HEK293T (cell line): ENCODE data around the gene SLC12A5.

Experiments used
- CTCF ChIA-PET: fragments of 350-600 bp; formaldehyde crosslinking; extraction: SDS; loops from one replicate; lab custom pipeline; 2021; ENCODE audit warnings: antibody characterized with exemption, inconsistent platforms; lab: Yijun Ruan, JAX
- POLR2A ChIA-PET: fragments of 350-600 bp; formaldehyde crosslinking; extraction: SDS; loops from one replicate; lab custom pipeline; 2020; ENCODE audit warnings: antibody characterized with exemption, inconsistent platforms; lab: Yijun Ruan, JAX
- DNase-seq: peaks from one replicate; pipeline ENCODE4 v3.0.0; 2012; ENCODE audit warnings: mixed read lengths; ENCODE audit errors: extremely low spot score
- ARNT ChIP-seq: fragments of 450-650 bp; IDR thresholded peaks from 2 replicates; pipeline ENCODE4 v1.6.1; 2017; ENCODE audit warnings: mild to moderate bottlenecking
- BHLHE40 ChIP-seq: fragments of 450-650 bp; IDR thresholded peaks from 2 replicates; pipeline ENCODE4 v1.6.1; 2016; ENCODE audit warnings: mild to moderate bottlenecking, moderate library complexity, borderline replicate concordance
- CTBP1 ChIP-seq: fragments of 450-650 bp; IDR thresholded peaks from 2 replicates; pipeline ENCODE4 v1.6.1; 2016; ENCODE audit warnings: borderline replicate concordance
- ELF4 ChIP-seq: fragments of 450-650 bp; IDR thresholded peaks from 2 replicates; pipeline ENCODE4 v1.6.1; 2017; ENCODE audit warnings: antibody characterized with exemption
- FOXA1 ChIP-seq: fragments of 450-650 bp; IDR thresholded peaks from 2 replicates; pipeline ENCODE4 v1.6.1; 2016; ENCODE audit warnings: mild to moderate bottlenecking
- FOXK2 ChIP-seq: fragments of 450-650 bp; IDR thresholded peaks from 2 replicates; pipeline ENCODE4 v1.6.1; 2016; ENCODE audit warnings: mild to moderate bottlenecking
- FOXM1 ChIP-seq: fragments of 450-650 bp; IDR thresholded peaks from 2 replicates; pipeline ENCODE4 v1.6.1; 2017; ENCODE audit warnings: mild to moderate bottlenecking, borderline replicate concordance
- HDGF ChIP-seq: fragments of 450-650 bp; IDR thresholded peaks from 2 replicates; pipeline ENCODE4 v1.6.1; 2017; ENCODE audit warnings: antibody characterized with exemption, borderline replicate concordance
- L3MBTL2 ChIP-seq: fragments of 450-650 bp; conservative IDR thresholded peaks from 2 replicates; pipeline ENCODE4 v1.6.1; 2016; ENCODE audit warnings: mild to moderate bottlenecking
- LEF1 ChIP-seq: fragments of 450-650 bp; IDR thresholded peaks from 2 replicates; pipeline ENCODE4 v1.6.1; 2017; ENCODE audit warnings: mild to moderate bottlenecking, borderline replicate concordance
- NFRKB ChIP-seq: fragments of 450-650 bp; IDR thresholded peaks from 2 replicates; pipeline ENCODE4 v1.6.1; 2016; ENCODE audit warnings: mild to moderate bottlenecking, moderate library complexity
- SP1 ChIP-seq: fragments of 450-650 bp; IDR thresholded peaks from 2 replicates; pipeline ENCODE4 v1.6.1; 2017
- SUZ12 ChIP-seq: fragments of 450-650 bp; IDR thresholded peaks from 2 replicates; pipeline ENCODE4 v1.6.1; 2016; ENCODE audit warnings: mild to moderate bottlenecking
- TARDBP ChIP-seq: fragments of 450-650 bp; IDR thresholded peaks from 2 replicates; pipeline ENCODE4 v1.6.1; 2016
- ZNF384 ChIP-seq: fragments of 450-650 bp; IDR thresholded peaks from 2 replicates; pipeline ENCODE4 v1.6.1; 2016
- TF ChIP-seq, protein P1 (sequence below): fragments of 450-650 bp; IDR thresholded peaks from 2 replicates; pipeline ENCODE4 v1.6.1; 2016

Gene SLC12A5

DNA sequence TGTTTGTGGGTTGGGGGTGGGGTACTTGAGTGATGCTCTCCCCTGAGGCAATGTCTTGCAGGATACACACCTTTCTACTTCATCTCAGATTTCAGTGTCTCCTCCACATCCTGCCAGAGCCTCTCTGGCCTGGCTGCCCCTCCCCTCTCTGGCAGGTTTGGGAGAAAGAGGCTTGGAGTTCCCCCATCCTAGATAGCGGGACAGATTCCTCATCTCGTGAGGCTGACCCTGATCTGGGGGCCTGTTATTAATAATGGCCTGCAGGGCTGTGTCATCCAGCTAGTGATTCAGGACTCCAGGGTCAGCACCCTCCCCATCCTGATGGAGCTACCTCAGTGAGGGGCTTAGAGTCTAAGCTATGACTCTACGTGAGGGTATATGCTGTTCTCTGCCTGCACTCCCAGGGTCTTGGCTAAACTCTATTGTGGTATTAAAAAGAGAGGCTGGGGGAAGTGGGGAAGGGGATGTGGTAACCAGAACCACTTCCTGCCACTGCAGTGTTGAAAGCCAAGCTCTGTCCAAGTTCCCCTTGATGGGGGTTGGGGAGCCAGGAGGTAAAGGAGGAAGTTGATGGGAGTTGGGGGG, 24.0 kb upstream of the SLC12A5 start:
- ChIA-PET CTCF (interaction anchor here (1.0 kb wide), 1 partner anchor 9 kb away, joined by 3 read pairs; no protein-coding TSS in a partner anchor), POLR2A (interaction anchor here (1.0 kb wide), 1 partner anchor 35 kb away, joined by 4 read pairs; no protein-coding TSS in a partner anchor)
- TF ChIP-seq CTBP1 (no peak), ARNT (no peak), FOXK2 (no peak), SUZ12 (no peak), L3MBTL2 (no peak), SP1 (no peak), NFRKB (no peak), TARDBP (no peak), HDGF (no peak), FOXM1 (no peak), BHLHE40 (no peak), FOXA1 (no peak), LEF1 (no peak), ZNF384 (no peak)
- TF ChIP-seq, protein P1, sequence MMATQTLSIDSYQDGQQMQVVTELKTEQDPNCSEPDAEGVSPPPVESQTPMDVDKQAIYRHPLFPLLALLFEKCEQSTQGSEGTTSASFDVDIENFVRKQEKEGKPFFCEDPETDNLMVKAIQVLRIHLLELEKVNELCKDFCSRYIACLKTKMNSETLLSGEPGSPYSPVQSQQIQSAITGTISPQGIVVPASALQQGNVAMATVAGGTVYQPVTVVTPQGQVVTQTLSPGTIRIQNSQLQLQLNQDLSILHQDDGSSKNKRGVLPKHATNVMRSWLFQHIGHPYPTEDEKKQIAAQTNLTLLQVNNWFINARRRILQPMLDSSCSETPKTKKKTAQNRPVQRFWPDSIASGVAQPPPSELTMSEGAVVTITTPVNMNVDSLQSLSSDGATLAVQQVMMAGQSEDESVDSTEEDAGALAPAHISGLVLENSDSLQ, result no peak
- no peak for DNase-seq

DNA sequence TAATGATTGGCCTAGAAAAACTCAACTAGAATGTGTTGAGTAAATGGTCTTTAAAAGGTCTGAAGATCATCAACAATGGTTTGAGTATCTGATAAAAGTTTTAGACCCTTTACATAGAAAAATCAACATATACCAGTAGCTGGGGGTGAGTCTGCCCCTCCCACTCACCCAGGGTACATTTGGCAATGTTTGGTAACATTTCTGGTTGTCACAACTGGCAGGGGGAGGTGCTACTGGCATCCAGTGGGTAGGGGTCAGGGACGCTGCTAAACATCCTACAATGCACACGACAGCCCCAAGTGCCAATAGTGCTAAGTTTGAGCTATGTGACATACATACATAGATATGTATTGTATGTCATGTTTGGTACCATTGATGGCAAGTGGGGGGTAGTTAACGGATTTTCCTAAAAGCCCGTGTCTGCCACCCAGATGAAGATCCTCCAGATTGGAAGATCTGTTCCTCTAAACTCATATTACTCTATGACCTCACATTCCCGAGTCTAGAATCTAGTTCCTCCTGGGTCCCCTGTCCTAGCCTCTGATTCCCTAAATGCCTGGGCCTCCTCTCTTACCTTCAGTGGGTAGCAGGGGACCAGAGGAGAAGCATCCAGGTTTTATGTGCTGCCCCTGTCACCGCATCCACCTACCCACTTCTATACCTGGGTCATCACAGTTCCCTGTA, 22.9 kb upstream of the SLC12A5 start:
- POLR2A ChIA-PET, result no interaction called here
- DNase-seq, result no peak
- CTCF ChIA-PET, result interaction anchor here (1.0 to 1.2 kb wide), 2 partner anchors 8 to 19 kb away, joined by 3 read pairs; no protein-coding TSS in a partner anchor
- TF ChIP-seq SUZ12 (no peak), SP1 (no peak), ZNF384 (no peak), ARNT (no peak), FOXM1 (no peak), LEF1 (no peak), NFRKB (no peak), TARDBP (no peak)

DNA sequence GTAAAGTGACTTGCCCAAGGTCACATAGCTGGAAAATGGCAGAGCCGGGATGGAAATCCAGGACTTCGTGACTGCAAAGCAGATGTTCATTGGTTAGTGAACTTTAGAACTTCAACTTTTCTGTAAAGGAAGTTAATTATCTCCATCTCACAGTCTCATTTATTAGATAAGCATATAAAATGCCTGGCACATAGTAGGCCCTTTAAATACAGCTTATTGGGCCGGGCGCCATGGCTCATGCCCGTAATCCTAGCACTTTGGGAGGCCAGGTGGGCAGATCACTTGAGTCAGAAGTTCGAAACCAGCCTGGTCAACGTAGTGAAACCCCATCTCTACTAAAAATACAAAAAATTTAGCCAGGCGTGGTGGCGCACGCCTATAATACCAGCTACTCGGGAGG, 22.1 kb upstream of the SLC12A5 start:
- TF ChIP-seq ARNT (no peak), BHLHE40 (no peak), HDGF (no peak), LEF1 (no peak)
- no peak for DNase-seq
- ChIA-PET POLR2A (no interaction called here), CTCF (interaction anchor here (1.2 kb wide), 1 partner anchor 20 kb away, joined by 3 read pairs; no protein-coding TSS in a partner anchor)

DNA sequence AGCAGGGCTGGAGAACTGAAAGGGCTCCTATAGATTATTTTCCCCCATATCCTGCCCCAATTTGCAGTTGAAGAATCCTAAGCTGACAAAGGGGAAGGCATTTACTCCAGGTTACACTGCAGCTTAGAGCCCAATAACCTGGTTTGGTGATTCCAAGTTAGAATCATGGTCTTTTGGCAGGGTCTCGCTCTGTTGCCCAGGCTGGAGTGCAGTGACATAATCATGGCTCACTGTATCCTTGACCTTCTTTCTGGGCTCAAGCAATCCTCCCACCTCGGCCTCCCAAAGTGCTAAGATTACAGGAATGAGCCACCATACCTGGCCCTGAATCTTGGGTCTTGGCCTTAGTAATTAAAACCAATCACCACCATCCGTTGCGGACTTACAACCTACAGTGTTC, 21.3 kb upstream of the SLC12A5 start:
- ChIA-PET POLR2A (no interaction called here), CTCF (no interaction called here)
- no peak for DNase-seq
- TF ChIP-seq FOXM1 (no peak), NFRKB (no peak), TARDBP (no peak), FOXK2 (no peak)

DNA sequence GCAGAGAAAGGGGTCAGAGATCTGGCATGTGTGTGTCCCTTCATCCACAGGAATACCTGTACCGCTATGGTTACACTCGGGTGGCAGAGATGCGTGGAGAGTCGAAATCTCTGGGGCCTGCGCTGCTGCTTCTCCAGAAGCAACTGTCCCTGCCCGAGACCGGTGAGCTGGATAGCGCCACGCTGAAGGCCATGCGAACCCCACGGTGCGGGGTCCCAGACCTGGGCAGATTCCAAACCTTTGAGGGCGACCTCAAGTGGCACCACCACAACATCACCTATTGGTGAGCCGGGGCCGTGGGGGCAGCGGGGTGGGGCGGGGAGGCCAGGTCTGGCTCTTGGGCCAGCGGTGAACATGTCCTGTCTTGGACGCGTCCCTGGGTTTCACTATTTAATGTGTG, 19.2 kb upstream of the SLC12A5 start:
- DNase-seq, result no peak
- no peak for TF ChIP-seq SUZ12
- TF ChIP-seq L3MBTL2, result no peak
- TF ChIP-seq HDGF, result no peak
- TF ChIP-seq CTBP1, result no peak
- TF ChIP-seq TARDBP, result no peak
- TF ChIP-seq BHLHE40, result no peak
- TF ChIP-seq FOXK2, result no peak
- no peak for TF ChIP-seq FOXA1
- TF ChIP-seq LEF1, result no peak
- TF ChIP-seq ELF4, result no peak
- no peak for TF ChIP-seq NFRKB
- TF ChIP-seq SP1, result no peak
- TF ChIP-seq ARNT, result no peak
- TF ChIP-seq, protein P1, result no peak
- ChIA-PET CTCF (no interaction called here), POLR2A (no interaction called here)

DNA sequence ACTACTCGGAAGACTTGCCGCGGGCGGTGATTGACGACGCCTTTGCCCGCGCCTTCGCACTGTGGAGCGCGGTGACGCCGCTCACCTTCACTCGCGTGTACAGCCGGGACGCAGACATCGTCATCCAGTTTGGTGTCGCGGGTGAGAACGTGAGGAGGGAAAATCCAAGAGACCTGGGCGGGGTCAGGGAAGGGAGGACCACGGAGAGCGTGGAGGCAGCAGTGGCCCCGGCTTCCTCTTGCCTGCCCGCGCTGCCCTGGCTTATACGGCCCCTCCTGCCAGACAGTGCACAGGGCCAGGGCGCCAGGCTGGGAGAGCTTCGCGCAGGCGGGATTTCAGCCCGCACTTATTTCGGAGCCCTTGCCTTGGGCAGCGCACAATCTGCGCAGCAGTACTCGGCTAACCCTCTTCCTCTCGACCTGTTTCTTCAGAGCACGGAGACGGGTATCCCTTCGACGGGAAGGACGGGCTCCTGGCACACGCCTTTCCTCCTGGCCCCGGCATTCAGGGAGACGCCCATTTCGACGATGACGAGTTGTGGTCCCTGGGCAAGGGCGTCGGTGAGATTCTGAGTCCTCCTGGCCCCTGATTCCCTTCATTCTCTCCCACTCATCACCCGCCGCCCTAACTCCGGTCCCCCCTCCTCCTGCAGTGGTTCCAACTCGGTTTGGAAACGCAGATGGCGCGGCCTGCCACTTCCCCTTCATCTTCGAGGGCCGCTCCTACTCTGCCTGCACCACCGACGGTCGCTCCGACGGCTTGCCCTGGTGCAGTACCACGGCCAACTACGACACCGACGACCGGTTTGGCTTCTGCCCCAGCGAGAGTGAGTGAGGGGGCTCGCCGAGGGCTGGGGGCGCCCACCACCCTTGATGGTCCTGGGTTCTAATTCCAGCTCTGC, 18.3 kb upstream of the SLC12A5 start:
- no peak for TF ChIP-seq HDGF
- no peak for TF ChIP-seq SP1
- TF ChIP-seq TARDBP, result no peak
- no peak for TF ChIP-seq ELF4
- no peak for TF ChIP-seq BHLHE40
- TF ChIP-seq LEF1, result no peak
- no peak for TF ChIP-seq FOXA1
- TF ChIP-seq ARNT, result no peak
- TF ChIP-seq CTBP1, result no peak
- TF ChIP-seq, protein P1, result no peak
- no peak for TF ChIP-seq FOXK2
- no peak for TF ChIP-seq ZNF384
- no peak for TF ChIP-seq L3MBTL2
- TF ChIP-seq FOXM1, result no peak
- CTCF ChIA-PET, result interaction anchor here (1.9 kb wide), 1 partner anchor 23 kb away, joined by 10 read pairs; no protein-coding TSS in a partner anchor
- POLR2A ChIA-PET, result no interaction called here
- DNase-seq, result no peak
